GM12878 (cell line): ENCODE measurements around the gene SLC6A17. TPM values are rescaled to one million over a fixed set of nuclear protein-coding genes. Genes with fewer than 3 reads are reported as not detected.
A peak's percentile ranks its signal among the peaks of the same experiment; 100 is the strongest.

Source experiments
- CREB1 ChIP-seq: IDR thresholded peaks from 2 replicates; pipeline ENCODE4 v1.6.1; 2012; ENCODE audit warnings: low read depth, mild to moderate bottlenecking, inconsistent platforms
- EED ChIP-seq: sonication (generic); IDR thresholded peaks from 2 replicates; pipeline ENCODE4 v1.6.1; 2016; ENCODE audit warnings: antibody characterized with exemption, low read depth
- EP300 ChIP-seq, 2 experiments: fragments of 150-350 bp in 1 of 2; IDR thresholded peaks; 2 replicates each; pipeline ENCODE4 v1.6.1; 2011 to 2012; ENCODE audit warnings: low read depth in 2 of 2, low read length in 2 of 2, borderline replicate concordance in 1 of 2, improper control_type of control experiment in 1 of 2, inconsistent platforms in 1 of 2; ENCODE audit not compliant: control insufficient read depth in 1 of 2
- ESRRA ChIP-seq: IDR thresholded peaks from 2 replicates; pipeline ENCODE4 v1.6.1; 2012; ENCODE audit warnings: mild to moderate bottlenecking, low read length, improper control_type of control experiment
- ETV6 ChIP-seq, 2 experiments: fragments of 450-650 bp in 1 of 2; IDR thresholded peaks in 1 of 2; conservative IDR thresholded peaks in 1 of 2; 2 replicates each; pipeline ENCODE4 v1.6.1; 2014; ENCODE audit warnings: antibody characterized with exemption in 1 of 2, borderline replicate concordance in 1 of 2, low read depth in 1 of 2, mild to moderate bottlenecking in 1 of 2, moderate library complexity in 1 of 2
- HDAC2 ChIP-seq: fragments of 200-600 bp; sonication (generic); IDR thresholded peaks from 2 replicates; pipeline ENCODE4 v1.6.1; 2017
- HDGF ChIP-seq: fragments of 450-650 bp; IDR thresholded peaks from 2 replicates; pipeline ENCODE4 v1.6.1; 2016; ENCODE audit warnings: antibody characterized with exemption
- MEF2A ChIP-seq: IDR thresholded peaks from 2 replicates; pipeline ENCODE4 v1.6.1; 2011; ENCODE audit warnings: low read depth, mild to moderate bottlenecking, low read length, moderate library complexity; ENCODE audit not compliant: insufficient read depth
- MEF2B ChIP-seq: fragments of 450-650 bp; IDR thresholded peaks from 2 replicates; pipeline ENCODE4 v1.6.1; 2018; ENCODE audit warnings: mild to moderate bottlenecking, moderate library complexity; ENCODE audit not compliant: partially characterized antibody, poor library complexity, severe bottlenecking
- MXI1 ChIP-seq: fragments of 150-350 bp; IDR thresholded peaks from 2 replicates; pipeline ENCODE4 v1.6.1; 2011; ENCODE audit warnings: low read depth, mild to moderate bottlenecking, inconsistent platforms, low read length, improper control_type of control experiment
- NBN ChIP-seq: fragments of 450-650 bp; IDR thresholded peaks from 2 replicates; pipeline ENCODE4 v1.6.1; 2016
- NR2C2 ChIP-seq: IDR thresholded peaks from 2 replicates; pipeline ENCODE4 v1.6.1; 2011; ENCODE audit warnings: borderline replicate concordance, low read depth; ENCODE audit not compliant: control insufficient read depth, insufficient read length
- POLR2AphosphoS2 ChIP-seq: IDR thresholded peaks from 2 replicates; pipeline ENCODE4 v1.6.1; 2011; ENCODE audit warnings: low read depth, mild to moderate bottlenecking, low read length, improper control_type of control experiment, moderate library complexity
- RFX5 ChIP-seq: IDR thresholded peaks from 2 replicates; pipeline ENCODE4 v1.6.1; 2011; ENCODE audit warnings: low read depth, low read length, improper control_type of control experiment
- TBL1XR1 ChIP-seq: IDR thresholded peaks from 2 replicates; pipeline ENCODE4 v1.6.1; 2012; ENCODE audit warnings: low read depth, low read length, improper control_type of control experiment
- TCF3 ChIP-seq: IDR thresholded peaks from 2 replicates; pipeline ENCODE4 v1.6.1; 2012; ENCODE audit warnings: low read depth, mild to moderate bottlenecking, low read length, borderline replicate concordance; ENCODE audit not compliant: insufficient read depth
- TCF7 ChIP-seq: IDR thresholded peaks from 2 replicates; pipeline ENCODE4 v1.6.1; 2014; ENCODE audit warnings: antibody characterized with exemption, borderline replicate concordance
- ZZZ3 ChIP-seq: IDR thresholded peaks from 2 replicates; pipeline ENCODE4 v1.6.1; 2011; ENCODE audit warnings: low read depth; ENCODE audit not compliant: control insufficient read depth, insufficient read length
- polyA plus RNA-seq, 11 experiments: library from polyadenylated mRNA; depleted of rRNA in 4 of 11; unstranded in 6 of 11; stranded (reverse) in 5 of 11; fragments of >200 nt; fragmentation: Nextera tagmentation in 4 of 11; fragmentation: Illumina TruSeq in 1 of 11; extraction: Ambion mirVana in 4 of 11; extraction: Trizol in 1 of 11; gene quantifications; 1 replicate in 1 of 11; 2 replicates in 10 of 11; pipeline versions ENCODE4 v1.2.1 to v1.2.3, GENCODE V29; 2011 to 2016; ENCODE audit warnings: inconsistent platforms in 2 of 11, missing spikeins in 2 of 11, low read depth in 1 of 11
- total RNA-seq, 4 experiments: library from RNA; depleted of rRNA in 3 of 4; stranded (reverse); fragments of >200 nt in 3 of 4; fragmentation: Illumina TruSeq in 1 of 4; extraction: Trizol in 1 of 4; gene quantifications; 2 replicates each; pipeline versions ENCODE4 v1.2.1 to v1.2.3, GENCODE V29; 2013 to 2021
- TF ChIP-seq, protein P1 (sequence below): IDR thresholded peaks from 2 replicates; pipeline ENCODE4 v1.6.1; 2012; ENCODE audit warnings: low read length, inconsistent platforms
- TF ChIP-seq, protein P2 (sequence below): fragments of 150-350 bp; IDR thresholded peaks from 2 replicates; pipeline ENCODE4 v1.6.1; 2014; ENCODE audit warnings: mild to moderate bottlenecking, low read depth, low read length

The SLC6A17 gene
- total and polyA plus RNA-seq, 10 of the 15 experiments (the other 5 are each of a cell fraction or from before 2014, with no cell fraction given) = not detected

DNA sequence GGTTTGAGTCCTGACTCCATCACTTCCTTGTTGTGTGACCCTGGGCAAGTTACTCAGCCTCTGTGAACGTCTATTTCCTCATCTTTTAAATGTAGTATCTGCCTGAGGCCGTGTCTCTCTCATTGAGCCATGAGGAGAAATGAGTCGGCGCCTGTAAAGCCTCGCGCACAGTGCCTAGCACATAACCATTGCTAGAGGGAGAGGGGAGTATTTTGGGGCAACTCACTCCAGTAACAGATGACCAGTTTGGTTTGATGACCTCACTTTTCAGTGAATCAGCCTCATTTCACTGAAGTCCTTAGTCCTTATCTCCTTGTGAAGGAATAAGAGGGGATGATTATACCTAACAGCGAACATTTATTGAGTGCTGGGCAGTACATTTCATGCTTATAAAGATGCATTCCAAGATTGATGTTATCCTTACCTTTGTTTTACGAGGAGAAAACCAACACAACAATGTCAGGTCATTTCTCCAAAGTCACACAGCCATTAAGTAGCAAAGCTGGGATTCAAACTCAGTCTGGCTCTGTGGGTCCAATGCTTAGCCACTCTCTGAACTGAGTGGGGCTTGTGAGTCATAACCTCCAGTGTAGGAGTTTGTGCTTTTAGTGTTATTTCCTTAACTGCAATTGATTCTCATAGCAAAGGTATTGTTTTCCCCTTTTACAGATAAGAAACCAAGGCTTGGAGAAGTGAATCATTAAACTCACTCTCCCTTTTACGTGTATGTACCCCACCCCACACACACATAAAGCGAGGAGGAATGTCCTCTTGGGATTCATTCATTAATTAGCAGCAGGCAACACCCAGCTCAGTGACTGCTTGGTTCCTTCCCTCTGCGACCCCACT lies 85.8 kb downstream of the SLC6A17 start (continued):
- TF ChIP-seq TBL1XR1 = no peak
- peak; percentile 31 for TF ChIP-seq MEF2B
- TF ChIP-seq ESRRA = no peak
- 0 out of 2 replicates have a peak, but pooled peaks have one; percentile 1 for TF ChIP-seq CREB1
- no peak for TF ChIP-seq NR2C2
- TF ChIP-seq MEF2A = no peak
- TF ChIP-seq HDGF = no peak
- no peak for TF ChIP-seq NBN
- 0 out of 2 replicates have a peak, but pooled peaks have one; percentile 28 for TF ChIP-seq EED
- TF ChIP-seq, protein P1, sequence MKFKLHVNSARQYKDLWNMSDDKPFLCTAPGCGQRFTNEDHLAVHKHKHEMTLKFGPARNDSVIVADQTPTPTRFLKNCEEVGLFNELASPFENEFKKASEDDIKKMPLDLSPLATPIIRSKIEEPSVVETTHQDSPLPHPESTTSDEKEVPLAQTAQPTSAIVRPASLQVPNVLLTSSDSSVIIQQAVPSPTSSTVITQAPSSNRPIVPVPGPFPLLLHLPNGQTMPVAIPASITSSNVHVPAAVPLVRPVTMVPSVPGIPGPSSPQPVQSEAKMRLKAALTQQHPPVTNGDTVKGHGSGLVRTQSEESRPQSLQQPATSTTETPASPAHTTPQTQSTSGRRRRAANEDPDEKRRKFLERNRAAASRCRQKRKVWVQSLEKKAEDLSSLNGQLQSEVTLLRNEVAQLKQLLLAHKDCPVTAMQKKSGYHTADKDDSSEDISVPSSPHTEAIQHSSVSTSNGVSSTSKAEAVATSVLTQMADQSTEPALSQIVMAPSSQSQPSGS = 0 out of 2 replicates have a peak, but pooled peaks have one; percentile 24
- TF ChIP-seq ETV6 (conservative IDR thresholded peaks at IDR 0.05 in 1 of 2, IDR thresholded peaks at IDR 0.05 in 1 of 2; ENCODE audit: borderline replicate concordance in 1 of 2, low read depth in 1 of 2) = 0 out of 4 replicates have a peak, but pooled peaks of 1 of the 2 experiments have one; percentile 34
- TF ChIP-seq, protein P2, sequence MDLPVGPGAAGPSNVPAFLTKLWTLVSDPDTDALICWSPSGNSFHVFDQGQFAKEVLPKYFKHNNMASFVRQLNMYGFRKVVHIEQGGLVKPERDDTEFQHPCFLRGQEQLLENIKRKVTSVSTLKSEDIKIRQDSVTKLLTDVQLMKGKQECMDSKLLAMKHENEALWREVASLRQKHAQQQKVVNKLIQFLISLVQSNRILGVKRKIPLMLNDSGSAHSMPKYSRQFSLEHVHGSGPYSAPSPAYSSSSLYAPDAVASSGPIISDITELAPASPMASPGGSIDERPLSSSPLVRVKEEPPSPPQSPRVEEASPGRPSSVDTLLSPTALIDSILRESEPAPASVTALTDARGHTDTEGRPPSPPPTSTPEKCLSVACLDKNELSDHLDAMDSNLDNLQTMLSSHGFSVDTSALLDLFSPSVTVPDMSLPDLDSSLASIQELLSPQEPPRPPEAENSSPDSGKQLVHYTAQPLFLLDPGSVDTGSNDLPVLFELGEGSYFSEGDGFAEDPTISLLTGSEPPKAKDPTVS = no peak
- TF ChIP-seq ZZZ3 = no peak
- TF ChIP-seq POLR2AphosphoS2 = no peak
- TF ChIP-seq MXI1 = no peak
- no peak for TF ChIP-seq TCF3
- TF ChIP-seq TCF7 = no peak
- TF ChIP-seq EP300 (IDR thresholded peaks at IDR 0.05; ENCODE audit: borderline replicate concordance in 1 of 2, control insufficient read depth in 1 of 2, low read depth in 2 of 2, low read length in 2 of 2) = peak in 1 of 2 experiments; percentile 26; a peak in 1 of 4 replicates
- no peak for TF ChIP-seq HDAC2
- peak; percentile 64; the same call in 1 of the 2 replicates for TF ChIP-seq RFX5
